H9 (cell line): ENCODE results near the gene ZNF691. TPM values are rescaled to one million over a fixed set of nuclear protein-coding genes. Genes with fewer than 3 reads are reported as not detected.
A peak's percentile ranks its signal among the peaks of the same experiment; 100 is the strongest.

Source experiments
- DNase-seq: peaks from one replicate; pipeline ENCODE4 v3.0.0-alpha.2; 2017
- H2AFZ ChIP-seq: one replicate; pipeline ENCODE4 v1.6.1; 2013; ENCODE audit warnings: mild to moderate bottlenecking, low read length, control low read depth, moderate library complexity
- H2AK5ac ChIP-seq: 2 replicates; pipeline ENCODE4 v1.6.1; 2013; ENCODE audit warnings: low read length, control low read depth, mixed read lengths; ENCODE audit not compliant: insufficient read length
- H2BK120ac ChIP-seq: one replicate; pipeline ENCODE4 v1.6.1; 2013; ENCODE audit warnings: low read depth, mild to moderate bottlenecking, low read length, control low read depth, inconsistent platforms; ENCODE audit not compliant: poor library complexity, severe bottlenecking
- H2BK12ac ChIP-seq: 2 replicates; pipeline ENCODE4 v1.6.1; 2013; ENCODE audit warnings: low read length, control low read depth, mixed read lengths, low read depth; ENCODE audit not compliant: insufficient read length
- H2BK15ac ChIP-seq: 2 replicates; pipeline ENCODE4 v1.6.1; 2013; ENCODE audit warnings: low read depth, low read length, control low read depth
- H2BK20ac ChIP-seq: one replicate; pipeline ENCODE4 v1.6.1; 2013; ENCODE audit warnings: low read depth, mild to moderate bottlenecking, low read length, control low read depth, inconsistent platforms; ENCODE audit not compliant: poor library complexity, severe bottlenecking
- H2BK5ac ChIP-seq: 2 replicates; pipeline ENCODE4 v1.6.1; 2013; ENCODE audit warnings: low read length, control low read depth, mixed read lengths; ENCODE audit not compliant: insufficient read length
- H3K14ac ChIP-seq: 2 replicates; pipeline ENCODE4 v1.6.1; 2013; ENCODE audit warnings: low read length, control low read depth; ENCODE audit not compliant: insufficient read depth
- H3K18ac ChIP-seq: 2 replicates; pipeline ENCODE4 v1.6.1; 2013; ENCODE audit warnings: low read depth, mild to moderate bottlenecking, mixed read lengths, low read length, control low read depth; ENCODE audit not compliant: insufficient read length
- H3K23ac ChIP-seq: 2 replicates; pipeline ENCODE4 v1.6.1; 2013; ENCODE audit warnings: low read length, control low read depth, mixed read lengths, low read depth; ENCODE audit not compliant: insufficient read length
- H3K23me2 ChIP-seq: 2 replicates; pipeline ENCODE4 v1.6.1; 2013; ENCODE audit warnings: low read depth, mild to moderate bottlenecking, mixed read lengths, low read length, control low read depth; ENCODE audit not compliant: insufficient read length, poor library complexity, severe bottlenecking
- H3K27ac ChIP-seq: 2 replicates; pipeline ENCODE4 v1.5.1; 2013; ENCODE audit warnings: low read length, control low read depth, mixed read lengths, low read depth; ENCODE audit not compliant: insufficient read length
- H3K27me3 ChIP-seq: 2 replicates; pipeline ENCODE4 v1.6.1; 2013; ENCODE audit warnings: low read length, control low read depth, inconsistent platforms; ENCODE audit not compliant: insufficient read depth
- H3K4ac ChIP-seq: 2 replicates; pipeline ENCODE4 v1.6.1; 2013; ENCODE audit warnings: low read depth, mild to moderate bottlenecking, control low read depth, inconsistent platforms, low read length, moderate library complexity
- H3K4me1 ChIP-seq: 2 replicates; pipeline ENCODE4 v1.6.1; 2013; ENCODE audit warnings: low read length, control low read depth, inconsistent platforms; ENCODE audit not compliant: insufficient read depth
- H3K4me2 ChIP-seq: 2 replicates; pipeline ENCODE4 v1.6.1; 2013; ENCODE audit warnings: low read length, control low read depth, mixed read lengths; ENCODE audit not compliant: insufficient read length, insufficient read depth
- H3K56ac ChIP-seq: 2 replicates; pipeline ENCODE4 v1.6.1; 2013; ENCODE audit warnings: low read depth, mild to moderate bottlenecking, mixed read lengths, low read length, control low read depth; ENCODE audit not compliant: insufficient read length
- H3K79me1 ChIP-seq: 2 replicates; pipeline ENCODE4 v1.6.1; 2013; ENCODE audit warnings: low read depth, mild to moderate bottlenecking, moderate library complexity, low read length, control low read depth, inconsistent platforms; ENCODE audit not compliant: insufficient read depth, poor library complexity, severe bottlenecking
- H3K79me2 ChIP-seq: 2 replicates; pipeline ENCODE4 v1.6.1; 2013; ENCODE audit warnings: low read length, control low read depth, inconsistent platforms; ENCODE audit not compliant: insufficient read depth
- H3K9ac ChIP-seq: 2 replicates; pipeline ENCODE4 v1.6.1; 2013; ENCODE audit warnings: low read length, control low read depth, mixed read lengths; ENCODE audit not compliant: insufficient read length; ENCODE audit errors: extremely low read depth
- H3K9me3 ChIP-seq: one replicate; pipeline ENCODE4 v1.6.1; 2013; ENCODE audit warnings: low read depth, low read length, inconsistent platforms; ENCODE audit not compliant: control insufficient read depth
- H3T11ph ChIP-seq: one replicate; pipeline ENCODE4 v1.6.1; 2013; ENCODE audit warnings: mild to moderate bottlenecking, low read length, control low read depth, inconsistent platforms
- H4K20me1 ChIP-seq: one replicate; pipeline ENCODE4 v1.6.1; 2013; ENCODE audit not compliant: control insufficient read depth, insufficient read length, insufficient read depth
- H4K5ac ChIP-seq: 2 replicates; pipeline ENCODE4 v1.6.1; 2013; ENCODE audit warnings: low read depth, mild to moderate bottlenecking, mixed read lengths, low read length, control low read depth; ENCODE audit not compliant: insufficient read length
- H4K8ac ChIP-seq: replicated peaks from 2 replicates; pipeline ENCODE4 v1.6.1; 2013; ENCODE audit warnings: low read length, control low read depth, mixed read lengths, low read depth; ENCODE audit not compliant: insufficient read length
- H4K91ac ChIP-seq: 2 replicates; pipeline ENCODE4 v1.6.1; 2013; ENCODE audit warnings: low read depth, mild to moderate bottlenecking, moderate library complexity, mixed read lengths, low read length, control low read depth; ENCODE audit not compliant: insufficient read length
- H3K27ac Mint-ChIP-seq, 3 experiments: 2 replicates in 2 of 3; 3 replicates in 1 of 3; pipeline ENCODE4 v1.8.0; 2020 to 2021; ENCODE audit warnings: mixed read lengths in 3 of 3, mild to moderate bottlenecking in 1 of 3, moderate library complexity in 1 of 3
- H3K27me3 Mint-ChIP-seq: 2 replicates; pipeline ENCODE4 v1.8.0; 2021; ENCODE audit warnings: low read depth, mild to moderate bottlenecking, moderate library complexity, mixed read lengths
- H3K36me3 Mint-ChIP-seq, 3 experiments: 2 replicates in 2 of 3; 3 replicates in 1 of 3; pipeline ENCODE4 v1.8.0; 2020 to 2021; ENCODE audit warnings: low read depth in 3 of 3, mixed read lengths in 3 of 3; ENCODE audit not compliant: insufficient read depth in 1 of 3
- H3K4me1 Mint-ChIP-seq, 2 experiments: 2 replicates each; pipeline ENCODE4 v1.8.0; 2020; ENCODE audit warnings: mixed read lengths in 2 of 2
- H3K4me3 Mint-ChIP-seq, 2 experiments: 2 replicates in 1 of 2; 3 replicates in 1 of 2; pipeline ENCODE4 v1.8.0; 2020 to 2021; ENCODE audit warnings: mild to moderate bottlenecking in 2 of 2, mixed read lengths in 2 of 2, moderate library complexity in 1 of 2
- H3K9me3 Mint-ChIP-seq, 2 experiments: 2 replicates in 1 of 2; 3 replicates in 1 of 2; pipeline ENCODE4 v1.8.0; 2020; ENCODE audit warnings: mild to moderate bottlenecking in 2 of 2, mixed read lengths in 2 of 2, moderate library complexity in 1 of 2
- CTCF ChIP-seq: fragments of 200-600 bp; sonication (generic); conservative IDR thresholded peaks from 3 replicates; pipeline ENCODE4 v1.8.0; 2021; ENCODE audit warnings: antibody characterized with exemption, mild to moderate bottlenecking
- total RNA-seq: library from RNA; stranded (reverse); gene quantifications from 2 replicates; pipeline ENCODE4 v1.2.1, GENCODE V29; 2021

The ZNF691 gene
- total RNA-seq, 1 experiment from 2014 or later, result 20.1 TPM

DNA sequence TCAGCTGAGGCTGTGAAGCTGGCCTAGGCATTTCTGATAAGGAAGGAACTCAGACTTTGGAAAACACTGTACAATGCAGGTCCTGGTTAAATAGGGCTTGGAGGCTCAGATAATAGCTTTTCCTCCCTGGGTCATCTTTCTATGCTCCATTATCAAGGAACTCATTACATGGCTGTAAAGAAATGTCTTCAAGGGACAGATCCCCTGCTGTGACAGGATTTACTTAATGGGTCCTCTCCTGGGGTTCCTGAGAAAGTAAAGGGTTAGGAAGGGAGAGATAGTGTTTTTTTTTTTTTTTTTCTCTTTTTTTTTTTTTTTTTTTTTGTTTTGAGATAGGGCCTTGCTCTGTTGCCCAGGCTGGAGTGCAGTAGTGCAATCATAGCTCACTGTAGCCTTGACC, 15.1 kb upstream of the ZNF691 start:
- Mint-ChIP-seq H3K27ac (peak overlapping the region in 1 of 3 experiments; percentile 49; a peak in 1 of 7 replicates), H3K36me3 (no peaks in the 10 kb centered on the region), H3K4me1 (peaks cover 3% of the 10 kb centered on the region in 2 experiments; a peak in 1 of 4 replicates), H3K27me3 (no peaks in the 10 kb centered on the region), H3K9me3 (no peaks in the 10 kb centered on the region), H3K4me3 (no peak overlapping the region)
- Histone ChIP-seq H3T11ph (no peak overlapping the region), H3K4ac (no peak overlapping the region), H3K79me2 (no peaks in the 10 kb centered on the region), H4K8ac (no peak overlapping the region), H3K27me3 (no peaks in the 10 kb centered on the region), H3K4me1 (0 out of 2 replicates have a peak, but pooled peaks cover 3% of the 10 kb centered on the region), H2BK120ac (no peak overlapping the region), H2AFZ (no peak overlapping the region), H2BK20ac (no peak overlapping the region), H2AK5ac (no peak overlapping the region), H2BK15ac (no peak overlapping the region), H4K20me1 (no peaks in the 10 kb centered on the region), H4K91ac (no peak overlapping the region), H3K9me3 (no peaks in the 10 kb centered on the region), H3K56ac (no peak overlapping the region), H3K14ac (no peak overlapping the region), H3K4me2 (no peak overlapping the region), H2BK5ac (no peak overlapping the region), H4K5ac (no peak overlapping the region), H3K27ac (no peak overlapping the region), H2BK12ac (no peak overlapping the region), H3K9ac (no peak overlapping the region), H3K23ac (no peak overlapping the region), H3K79me1 (no peaks in the 10 kb centered on the region), H3K18ac (no peak overlapping the region), H3K23me2 (no peaks in the 10 kb centered on the region)
- no peak for DNase-seq
- no peak for TF ChIP-seq CTCF
